Activated naive CD4-positive, alpha-beta T cell treated with anti-CD3 and anti-CD28 coated beads, Interleukin-2, amount 10 ng/mL, durations not matched to agents 7 days and 5 days (primary cell): Measurements from ENCODE around the gene SERBP1.
"Not testable (repeated sequence)": the region's sequence is repeated elsewhere in the genome, so short reads cannot be mapped to it uniquely, and the experiment has no call there.

Source experiments
- CTCF ChIA-PET: fragments of 350-600 bp; sonication (Branson Sonifier 250); formaldehyde crosslinking; loops from one replicate; lab custom pipeline; 2021; ENCODE audit warnings: antibody characterized with exemption; lab: Charles Lee
- DNase-seq: peaks from one replicate; pipeline ENCODE4 v3.0.0-alpha.2; 2020
- H3K27ac Mint-ChIP-seq: one replicate; pipeline ENCODE4 v1.8.0; 2021; ENCODE audit warnings: mild to moderate bottlenecking, moderate library complexity, mixed read lengths
- H3K27me3 Mint-ChIP-seq: one replicate; pipeline ENCODE4 v1.8.0; 2021; ENCODE audit warnings: mild to moderate bottlenecking, mixed read lengths
- H3K36me3 Mint-ChIP-seq: one replicate; pipeline ENCODE4 v1.8.0; 2021; ENCODE audit warnings: mixed read lengths
- H3K4me1 Mint-ChIP-seq: one replicate; pipeline ENCODE4 v1.8.0; 2021; ENCODE audit warnings: mixed read lengths
- H3K4me3 Mint-ChIP-seq: one replicate; pipeline ENCODE4 v1.8.0; 2021; ENCODE audit warnings: mild to moderate bottlenecking, moderate library complexity, mixed read lengths
- H3K9me3 Mint-ChIP-seq: one replicate; pipeline ENCODE4 v1.8.0; 2021; ENCODE audit warnings: mixed read lengths

The SERBP1 gene

DNA sequence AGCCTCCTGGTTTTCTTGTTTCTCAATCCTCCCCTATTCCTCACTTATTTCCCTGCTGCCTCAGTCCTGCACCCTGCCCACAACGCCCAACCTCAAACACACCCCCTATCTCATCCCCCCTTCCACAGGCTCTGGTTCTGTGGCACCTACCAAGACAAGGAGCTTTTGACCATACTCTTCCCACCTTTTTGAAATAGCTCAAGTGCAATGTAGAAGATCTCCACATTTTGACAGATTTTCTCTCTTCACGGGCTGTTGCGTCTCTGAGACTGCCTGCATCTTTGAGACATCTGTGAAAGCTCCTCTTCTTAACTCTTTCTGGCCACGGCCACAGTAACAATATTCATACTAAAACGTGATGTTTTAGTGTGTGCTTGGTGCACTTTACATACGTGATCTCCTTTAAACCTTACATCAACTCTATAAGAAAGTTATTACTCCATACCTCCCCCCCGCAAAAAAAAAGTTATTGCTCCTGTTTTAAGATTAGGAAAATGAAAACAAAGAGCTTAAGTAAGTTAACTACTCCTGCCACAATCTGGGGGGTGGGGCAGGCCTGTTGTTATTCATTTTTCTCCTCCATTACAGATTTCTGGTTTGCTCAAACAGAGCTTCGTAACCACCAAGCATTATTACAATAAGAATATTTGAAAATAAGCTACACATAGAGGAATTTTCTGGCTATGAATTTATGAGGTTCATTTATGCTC, 1.8 kb upstream of the SERBP1 start:
- Mint-ChIP-seq H3K4me1 (peaks cover 46% of the 10 kb centered on the region), H3K27me3 (no peaks in the 10 kb centered on the region), H3K9me3 (no peaks in the 10 kb centered on the region), H3K36me3 (peaks cover 27% of the 10 kb centered on the region), H3K27ac (peak overlapping the region; percentile 93), H3K4me3 (peak overlapping the region; percentile 77)
- CTCF ChIA-PET: interaction anchor here (0.6 to 1.2 kb wide), 5 partner anchors 69 to 221 kb away, joined by 3 to 7 read pairs (median 3); no protein-coding TSS in a partner anchor
- DNase-seq: no peak

DNA sequence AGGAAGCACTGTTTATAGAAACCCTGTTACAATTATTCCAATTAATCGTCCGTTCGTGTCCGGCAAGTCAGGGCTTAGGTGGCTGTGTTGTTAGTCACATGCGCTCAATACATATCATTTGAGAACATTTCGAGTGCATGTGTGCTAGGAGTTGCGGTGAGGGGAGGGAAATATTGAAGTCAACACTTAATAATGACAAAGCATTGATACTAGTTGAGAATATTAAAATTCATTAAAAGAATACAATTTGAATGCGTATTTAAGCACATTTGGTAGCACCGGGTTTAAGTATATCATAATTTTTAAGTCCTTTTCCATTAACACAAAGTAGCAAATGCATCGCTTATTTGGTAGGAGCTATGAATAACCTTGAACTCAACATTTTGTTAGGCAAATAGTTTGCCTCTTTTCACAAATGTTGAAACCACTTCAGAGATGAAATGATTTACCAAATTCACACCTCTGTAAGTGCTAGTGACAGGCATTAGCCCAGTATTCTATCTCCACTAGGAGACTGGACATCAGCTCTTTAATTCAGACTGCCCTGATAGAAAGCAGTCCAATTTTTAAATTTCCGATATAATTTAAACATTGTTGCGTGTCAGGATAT, 1.1 kb upstream of the SERBP1 start:
- peak overlapping the region; percentile 93 for H3K27ac Mint-ChIP-seq

DNA sequence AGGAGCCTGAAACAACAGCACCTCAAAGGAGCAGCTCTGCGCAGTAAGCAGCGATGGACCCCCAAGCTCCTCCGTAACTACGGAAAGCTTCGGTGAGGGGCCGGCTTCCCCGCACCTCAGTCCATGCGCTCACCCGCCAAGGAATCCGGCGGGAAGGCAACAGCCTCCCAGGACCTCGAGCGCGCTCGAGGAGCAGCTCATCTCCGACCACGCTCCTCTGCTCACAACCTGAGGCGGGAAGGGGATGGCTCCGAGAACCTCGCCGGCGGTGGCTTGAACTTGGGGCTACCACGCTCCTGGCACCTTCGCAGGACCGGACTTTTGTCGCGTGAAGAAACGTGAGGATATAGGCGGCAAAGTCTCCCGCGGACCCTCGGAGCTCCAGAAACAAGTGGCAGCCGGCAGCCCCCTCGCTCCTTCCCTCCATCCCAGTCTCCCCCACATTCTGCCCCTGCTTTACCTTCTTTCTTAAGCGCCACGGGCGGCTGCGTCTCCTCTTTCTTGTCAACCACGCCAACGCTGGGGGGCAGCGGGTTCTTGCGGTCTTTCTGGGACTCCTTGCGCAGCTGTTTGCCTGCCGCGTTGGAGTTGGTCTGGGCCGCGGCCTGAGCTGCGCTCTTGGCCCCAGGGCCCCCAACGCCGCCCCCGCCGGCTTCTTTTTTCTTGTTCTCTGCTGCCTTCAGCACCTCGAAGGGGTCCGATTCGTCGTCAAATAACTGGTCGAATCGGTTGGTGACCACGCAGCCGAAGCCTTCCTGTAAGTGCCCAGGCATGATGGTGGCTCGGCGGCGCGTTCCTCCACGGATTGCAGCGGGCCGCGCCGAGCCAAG, 459 bp downstream of the SERBP1 start:
- no peaks in the 10 kb centered on the region for H3K27me3 Mint-ChIP-seq
- peaks cover 44% of the 10 kb centered on the region for H3K36me3 Mint-ChIP-seq
- H3K4me3 Mint-ChIP-seq: peak overlapping the region; percentile 77
- peaks cover 63% of the 10 kb centered on the region for H3K4me1 Mint-ChIP-seq
- H3K27ac Mint-ChIP-seq: peak overlapping the region; percentile 93
- H3K9me3 Mint-ChIP-seq: no peaks in the 10 kb centered on the region
- CTCF ChIA-PET: interaction anchor here (0.6 to 2.5 kb wide), 4 partner anchors 90 to 217 kb away, joined by 3 to 22 read pairs (median 3); no protein-coding TSS in a partner anchor
- peak; percentile 52 for DNase-seq

More for the DNA sequence above, 1.1 kb upstream of the SERBP1 start:
- Mint-ChIP-seq H3K4me3 (peak overlapping the region; percentile 77), H3K9me3 (no peaks in the 10 kb centered on the region), H3K36me3 (peaks cover 29% of the 10 kb centered on the region), H3K4me1 (peaks cover 51% of the 10 kb centered on the region), H3K27me3 (no peaks in the 10 kb centered on the region)
- no peak for DNase-seq
- CTCF ChIA-PET: interaction anchor here (0.6 to 1.2 kb wide), 3 partner anchors 126 to 220 kb away, joined by 3 to 6 read pairs (median 3); no protein-coding TSS in a partner anchor

DNA sequence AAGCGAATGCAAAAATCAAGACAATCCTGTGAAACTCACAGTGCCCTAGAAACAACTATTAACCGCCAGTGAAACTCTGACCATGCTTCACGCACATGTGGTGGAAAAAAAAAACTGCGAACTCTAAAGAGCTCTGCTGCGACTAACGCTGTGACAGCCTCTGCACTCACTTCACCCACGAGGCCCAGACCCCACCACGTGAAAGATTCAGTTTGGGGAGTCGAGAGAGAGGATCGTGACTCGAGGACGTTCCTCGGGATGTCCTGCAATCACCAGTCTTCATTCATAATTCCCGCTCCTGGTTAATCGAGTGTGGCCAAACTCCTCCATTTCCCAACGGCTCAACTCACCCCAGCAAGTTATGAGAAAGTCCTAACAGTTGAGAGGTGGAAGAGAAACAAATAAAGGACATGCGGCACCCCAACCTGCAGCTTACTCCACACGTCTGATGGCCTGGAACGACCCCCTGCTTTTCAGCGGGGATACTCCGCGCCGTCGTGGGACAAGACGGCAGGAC, 1.1 kb downstream of the SERBP1 start:
- Mint-ChIP-seq H3K27me3 (no peaks in the 10 kb centered on the region), H3K36me3 (peaks cover 50% of the 10 kb centered on the region), H3K4me1 (peaks cover 65% of the 10 kb centered on the region), H3K9me3 (no peaks in the 10 kb centered on the region), H3K4me3 (peak overlapping the region; percentile 77), H3K27ac (peak overlapping the region; percentile 93)
- CTCF ChIA-PET: interaction anchor here (0.6 to 2.5 kb wide), 6 partner anchors 9 to 216 kb away, joined by 3 to 22 read pairs (median 4); no protein-coding TSS in a partner anchor
- DNase-seq: peak; percentile 53

DNA sequence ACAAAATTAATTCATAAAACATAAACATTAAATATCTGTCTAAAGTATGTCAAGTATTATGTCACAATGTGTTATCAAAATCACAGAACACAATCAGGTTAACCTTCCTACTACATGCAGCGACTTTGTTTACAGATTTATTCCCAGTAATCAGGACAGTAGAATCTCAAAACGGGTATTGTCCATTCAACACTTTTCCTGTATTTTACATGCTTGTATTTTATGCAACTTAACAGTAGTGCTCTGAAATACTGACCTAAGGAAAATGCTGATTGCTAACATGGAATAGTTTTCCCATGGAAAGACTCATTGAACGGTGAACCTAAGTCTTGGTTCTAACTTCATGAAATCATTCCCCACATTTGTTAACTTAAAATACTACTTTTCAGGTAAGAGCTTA, 2.3 kb downstream of the SERBP1 start:
- Mint-ChIP-seq H3K27me3 (no peaks in the 10 kb centered on the region), H3K4me1 (peaks cover 60% of the 10 kb centered on the region), H3K36me3 (peaks cover 58% of the 10 kb centered on the region), H3K27ac (peak overlapping the region; percentile 60), H3K9me3 (no peaks in the 10 kb centered on the region), H3K4me3 (peak overlapping the region; percentile 77)
- no peak for DNase-seq
- CTCF ChIA-PET: interaction anchor here (0.8 to 1.8 kb wide), 3 partner anchors 10 to 283 kb away, joined by 3 to 6 read pairs (median 6); no protein-coding TSS in a partner anchor

DNA sequence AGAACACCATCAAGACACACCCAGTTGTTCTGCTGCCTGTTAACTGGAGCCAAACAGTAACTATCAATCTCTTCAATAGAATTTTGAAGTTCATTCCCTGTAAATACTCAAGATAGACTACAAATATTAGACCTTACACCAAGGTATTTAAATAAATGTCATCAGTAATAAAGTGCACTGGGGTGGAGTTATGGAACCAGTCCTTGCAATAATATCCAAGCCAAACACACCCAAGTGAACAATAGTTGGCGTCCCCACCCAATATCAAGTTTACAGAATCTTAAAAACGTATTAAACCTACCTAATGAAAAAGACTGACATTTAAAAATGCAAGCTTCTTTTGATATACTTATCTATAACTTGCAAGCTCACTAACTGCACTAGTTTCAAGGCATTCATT, 2.7 kb downstream of the SERBP1 start:
- Mint-ChIP-seq H3K27ac (peak overlapping the region; percentile 60), H3K9me3 (no peaks in the 10 kb centered on the region), H3K36me3 (peaks cover 63% of the 10 kb centered on the region), H3K4me1 (peaks cover 62% of the 10 kb centered on the region), H3K4me3 (peak overlapping the region; percentile 77), H3K27me3 (no peaks in the 10 kb centered on the region)
- CTCF ChIA-PET: interaction anchor here (1.7 to 1.8 kb wide), 2 partner anchors 10 to 73 kb away, joined by 6 read pairs; no protein-coding TSS in a partner anchor
- no peak for DNase-seq

DNA sequence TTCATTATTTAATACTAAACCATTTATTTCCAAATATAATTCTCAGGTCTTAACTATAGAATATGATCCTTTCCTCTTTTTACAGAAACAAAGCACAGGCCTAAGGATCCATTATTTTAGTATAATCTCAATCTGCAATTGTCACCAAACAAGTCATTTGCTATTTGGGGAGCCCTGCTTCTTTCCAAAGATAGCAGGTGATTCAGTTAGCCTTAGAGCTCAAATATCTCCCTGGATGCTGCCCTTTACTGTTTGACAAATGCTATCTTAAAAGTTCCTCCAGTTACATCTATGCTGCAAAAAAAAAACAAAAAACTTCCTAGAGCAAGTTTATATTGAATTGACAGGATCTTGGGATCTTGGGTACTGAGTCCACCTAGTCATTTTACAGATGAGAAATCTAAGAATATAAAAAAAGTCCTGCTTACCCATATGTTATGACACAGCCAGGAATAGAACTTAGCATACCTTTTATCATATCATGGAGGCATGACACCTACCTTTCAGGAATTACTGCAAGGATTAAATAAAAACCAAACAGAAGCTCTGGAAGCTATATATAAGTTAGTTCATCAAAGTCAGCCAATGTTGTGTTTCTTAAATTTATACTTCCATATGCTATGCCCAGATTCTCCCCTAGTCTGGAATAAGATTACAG, 9.2 kb downstream of the SERBP1 start:
- no peak overlapping the region for H3K4me3 Mint-ChIP-seq
- CTCF ChIA-PET: interaction anchor here (0.6 kb wide), 1 partner anchor 78 kb away, joined by 3 read pairs; no protein-coding TSS in a partner anchor
- H3K36me3 Mint-ChIP-seq: peaks cover 79% of the 10 kb centered on the region
- no peak for DNase-seq
- H3K4me1 Mint-ChIP-seq: peaks cover 73% of the 10 kb centered on the region
- H3K27ac Mint-ChIP-seq: peak overlapping the region; percentile 65
- no peaks in the 10 kb centered on the region for H3K27me3 Mint-ChIP-seq
- no peaks in the 10 kb centered on the region for H3K9me3 Mint-ChIP-seq

DNA sequence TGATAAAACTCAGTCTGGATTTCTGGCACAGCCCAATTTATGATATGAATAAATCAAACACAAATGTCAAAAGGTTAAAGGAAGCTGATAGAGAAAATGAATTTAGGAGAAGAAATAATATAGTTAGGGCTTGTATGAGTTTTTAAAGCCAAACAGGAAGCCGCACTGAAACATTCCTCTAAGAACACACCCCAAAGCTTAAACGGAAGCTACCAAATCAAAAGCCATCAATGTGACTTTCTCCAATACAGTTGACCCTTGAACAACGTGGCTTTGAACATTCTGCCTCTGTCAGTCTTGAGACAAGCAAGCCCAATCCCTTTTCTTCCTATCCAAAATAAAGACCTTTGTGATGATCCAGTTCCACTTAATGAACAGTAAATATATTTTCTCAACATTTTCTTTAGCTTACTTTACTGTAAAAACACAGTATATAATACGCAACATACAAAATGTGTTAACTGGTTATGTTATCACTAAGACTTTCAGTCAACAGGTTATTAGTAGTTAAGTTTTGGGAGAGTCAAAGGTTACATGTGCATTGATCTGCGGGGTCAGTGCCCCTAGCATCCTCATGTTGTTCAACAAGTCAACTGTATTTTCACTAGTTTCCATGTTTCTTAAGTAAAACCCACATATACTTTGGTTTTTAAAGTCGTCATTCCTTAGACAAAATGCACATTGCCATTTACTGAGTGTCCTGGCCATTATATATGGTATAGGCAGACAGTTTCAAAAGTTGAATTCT, 11.2 kb downstream of the SERBP1 start:
- H3K27ac Mint-ChIP-seq: peak overlapping the region; percentile 59
- CTCF ChIA-PET: interaction anchor here (0.6 kb wide), 1 partner anchor 207 kb away, joined by 3 read pairs; no protein-coding TSS in a partner anchor
- H3K4me3 Mint-ChIP-seq: no peak overlapping the region
- peaks cover 66% of the 10 kb centered on the region for H3K4me1 Mint-ChIP-seq
- H3K36me3 Mint-ChIP-seq: peaks cover 79% of the 10 kb centered on the region
- no peaks in the 10 kb centered on the region for H3K27me3 Mint-ChIP-seq
- DNase-seq: no peak
- no peaks in the 10 kb centered on the region for H3K9me3 Mint-ChIP-seq

DNA sequence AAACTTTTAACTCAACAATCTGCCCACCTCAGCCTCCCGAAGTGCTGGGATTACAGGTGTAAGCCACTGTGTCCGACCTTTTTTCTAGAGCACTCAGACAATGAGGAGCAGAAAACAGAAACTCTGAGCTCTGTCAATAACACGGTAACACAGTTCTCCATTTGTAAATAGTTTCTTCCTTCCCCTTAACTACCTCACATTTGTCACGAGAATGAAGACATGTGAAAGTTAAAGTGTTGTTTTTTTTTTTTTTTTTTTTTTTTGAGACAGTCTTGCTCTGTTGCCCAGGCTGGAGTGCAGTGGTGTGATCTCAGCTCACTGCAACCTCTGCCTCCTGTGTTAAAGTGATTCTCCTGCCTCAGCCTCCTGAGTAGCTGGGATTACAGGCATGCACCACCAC, 12.5 kb downstream of the SERBP1 start:
- DNase-seq, H3K4me3 Mint-ChIP-seq, CTCF ChIA-PET, H3K27ac Mint-ChIP-seq, H3K9me3 Mint-ChIP-seq, H3K27me3 Mint-ChIP-seq: not testable (repeated sequence)
- Mint-ChIP-seq H3K4me1 (peaks cover 58% of the 10 kb centered on the region), H3K36me3 (peaks cover 75% of the 10 kb centered on the region)

DNA sequence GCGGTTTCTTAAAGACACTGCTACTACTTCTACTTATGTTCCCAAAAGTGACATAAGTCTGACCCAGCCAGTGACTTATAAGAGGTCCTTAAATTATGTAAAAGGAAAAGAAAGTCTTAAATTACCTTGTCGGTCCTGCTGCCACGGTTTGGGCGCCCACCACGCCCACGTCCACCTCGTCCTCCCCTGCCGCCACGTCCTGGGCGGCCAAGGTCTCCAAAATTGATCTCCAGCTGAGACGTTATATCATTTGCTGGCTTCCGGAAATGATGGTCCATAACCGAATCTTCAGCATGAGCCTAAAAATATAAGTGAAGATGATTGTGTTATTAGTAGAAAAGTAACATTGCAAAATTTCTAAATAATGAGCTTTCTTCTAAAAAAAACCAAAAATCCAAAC, 15.2 kb downstream of the SERBP1 start:
- Mint-ChIP-seq H3K27ac (no peak overlapping the region), H3K4me1 (peaks cover 40% of the 10 kb centered on the region), H3K27me3 (no peaks in the 10 kb centered on the region), H3K9me3 (no peaks in the 10 kb centered on the region), H3K36me3 (peaks cover 65% of the 10 kb centered on the region), H3K4me3 (no peak overlapping the region)
- no peak for DNase-seq
- CTCF ChIA-PET: interaction anchor here (1.0 kb wide), 1 partner anchor 69 kb away, joined by 3 read pairs; no protein-coding TSS in a partner anchor

DNA sequence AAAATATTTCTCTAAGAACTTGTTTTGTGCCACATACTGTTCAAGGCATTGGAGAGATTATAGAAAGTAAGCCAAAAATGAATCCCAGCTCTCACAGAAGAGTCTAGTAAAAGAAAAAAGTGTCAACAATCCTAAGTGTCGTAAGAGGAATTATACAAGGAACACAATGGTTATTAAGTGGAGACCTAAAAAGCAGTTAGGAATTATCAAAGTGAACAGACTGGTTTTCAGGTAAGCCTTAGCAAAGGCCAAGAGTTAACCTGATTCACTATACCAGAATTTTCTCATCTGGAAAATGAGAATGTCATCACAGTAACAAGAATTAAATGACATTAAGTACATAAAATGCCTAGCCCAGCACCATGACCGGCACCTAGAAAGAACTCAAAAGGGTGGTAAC, 15.6 kb downstream of the SERBP1 start:
- H3K4me1 Mint-ChIP-seq: peaks cover 37% of the 10 kb centered on the region
- no peak for DNase-seq
- CTCF ChIA-PET: no interaction called here
- no peak overlapping the region for H3K4me3 Mint-ChIP-seq
- H3K36me3 Mint-ChIP-seq: peaks cover 65% of the 10 kb centered on the region
- no peaks in the 10 kb centered on the region for H3K27me3 Mint-ChIP-seq
- H3K27ac Mint-ChIP-seq: no peak overlapping the region
- no peaks in the 10 kb centered on the region for H3K9me3 Mint-ChIP-seq

DNA sequence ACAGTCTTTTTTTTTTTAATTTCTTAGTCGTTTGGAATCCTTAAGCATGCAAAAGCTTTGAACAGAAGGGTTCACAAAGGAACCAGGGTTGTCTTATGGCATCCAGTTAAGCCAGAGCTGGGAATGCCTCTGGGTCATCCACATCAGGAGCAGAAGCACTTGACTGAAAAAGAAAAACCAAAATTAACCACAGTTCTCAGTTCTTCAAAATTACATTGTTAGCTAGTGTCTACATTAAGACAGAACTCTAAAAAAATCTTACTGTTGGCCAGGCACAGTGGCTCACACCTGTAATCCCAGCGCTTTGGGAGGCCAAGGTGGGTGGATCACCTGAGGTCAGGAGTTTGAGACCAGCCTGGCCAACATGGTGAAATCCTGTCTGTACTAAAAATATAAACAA, 17.1 kb downstream of the SERBP1 start:
- H3K27me3 Mint-ChIP-seq, CTCF ChIA-PET, DNase-seq, H3K27ac Mint-ChIP-seq, H3K9me3 Mint-ChIP-seq, H3K4me3 Mint-ChIP-seq: not testable (repeated sequence)
- H3K4me1 Mint-ChIP-seq: peaks cover 29% of the 10 kb centered on the region
- H3K36me3 Mint-ChIP-seq: peaks cover 60% of the 10 kb centered on the region
